ENCODE results near the gene DBNDD1. TPM values are rescaled to one million over a fixed set of nuclear protein-coding genes. Genes with fewer than 3 reads are reported as not detected.

Gene DBNDD1
- total RNA-seq, 1 experiment from 2014 or later, result 75.0 TPM

DNA sequence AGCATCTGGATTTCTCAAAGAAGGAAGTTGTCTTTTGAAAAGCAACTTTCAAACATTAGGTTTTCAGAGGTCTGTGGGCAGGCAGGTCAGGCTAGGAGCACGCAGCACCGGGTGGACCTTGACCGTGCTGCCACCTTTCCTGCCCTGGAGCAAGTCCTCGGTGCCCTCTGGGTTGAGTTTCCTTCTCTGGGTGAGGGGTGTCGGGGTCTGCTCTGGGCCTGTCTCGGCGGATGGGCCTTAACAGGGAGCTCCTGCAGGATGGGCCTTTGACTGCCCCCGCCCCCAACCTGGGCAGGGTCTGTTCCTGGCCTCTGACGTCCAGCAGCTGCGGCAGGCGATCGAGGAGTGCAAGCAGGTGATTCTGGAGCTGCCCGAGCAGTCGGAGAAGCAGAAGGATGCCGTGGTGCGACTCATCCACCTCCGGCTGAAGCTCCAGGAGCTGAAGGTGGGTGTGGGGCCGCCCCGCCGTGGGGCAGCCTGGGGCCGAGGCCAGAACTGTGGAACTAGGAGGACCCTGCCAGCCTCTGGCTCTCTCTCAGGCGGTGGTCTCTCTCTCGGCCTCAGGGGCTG is 62.0 kb downstream of the DBNDD1 start:
- H3K4me1 Mint-ChIP-seq, result peaks cover 2% of the 10 kb centered on the region
- no peak for DNase-seq (ENCODE audit: low spot score)
- POLR2A ChIA-PET, result no interaction called here
- no peak for TF ChIP-seq ZNF423 (CRISPR knock-in tag; IDR thresholded peaks at IDR 0.05)
- TF ChIP-seq, protein P1, sequence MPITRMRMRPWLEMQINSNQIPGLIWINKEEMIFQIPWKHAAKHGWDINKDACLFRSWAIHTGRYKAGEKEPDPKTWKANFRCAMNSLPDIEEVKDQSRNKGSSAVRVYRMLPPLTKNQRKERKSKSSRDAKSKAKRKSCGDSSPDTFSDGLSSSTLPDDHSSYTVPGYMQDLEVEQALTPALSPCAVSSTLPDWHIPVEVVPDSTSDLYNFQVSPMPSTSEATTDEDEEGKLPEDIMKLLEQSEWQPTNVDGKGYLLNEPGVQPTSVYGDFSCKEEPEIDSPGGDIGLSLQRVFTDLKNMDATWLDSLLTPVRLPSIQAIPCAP (CRISPR knock-in tag; IDR thresholded peaks at IDR 0.05), result no peak
- CTCF ChIA-PET, result interaction anchor here (1.0 to 1.1 kb wide), 2 partner anchors 39 to 251 kb away, joined by 3 to 5 read pairs; partner anchors contain the start of gene MC1R
- no peaks in the 10 kb centered on the region; the same call in 1 of the 2 replicates for H3K27me3 Mint-ChIP-seq (ENCODE audit: low read depth)
- no peak overlapping the region for H3K4me3 Mint-ChIP-seq
- peaks cover 22% of the 10 kb centered on the region for H3K36me3 Mint-ChIP-seq
- H3K9me3 Mint-ChIP-seq, result peaks cover 3% of the 10 kb centered on the region; the same call in 1 of the 2 replicates
- ATAC-seq, result no peak
- no peak overlapping the region for H3K27ac Mint-ChIP-seq

DNA sequence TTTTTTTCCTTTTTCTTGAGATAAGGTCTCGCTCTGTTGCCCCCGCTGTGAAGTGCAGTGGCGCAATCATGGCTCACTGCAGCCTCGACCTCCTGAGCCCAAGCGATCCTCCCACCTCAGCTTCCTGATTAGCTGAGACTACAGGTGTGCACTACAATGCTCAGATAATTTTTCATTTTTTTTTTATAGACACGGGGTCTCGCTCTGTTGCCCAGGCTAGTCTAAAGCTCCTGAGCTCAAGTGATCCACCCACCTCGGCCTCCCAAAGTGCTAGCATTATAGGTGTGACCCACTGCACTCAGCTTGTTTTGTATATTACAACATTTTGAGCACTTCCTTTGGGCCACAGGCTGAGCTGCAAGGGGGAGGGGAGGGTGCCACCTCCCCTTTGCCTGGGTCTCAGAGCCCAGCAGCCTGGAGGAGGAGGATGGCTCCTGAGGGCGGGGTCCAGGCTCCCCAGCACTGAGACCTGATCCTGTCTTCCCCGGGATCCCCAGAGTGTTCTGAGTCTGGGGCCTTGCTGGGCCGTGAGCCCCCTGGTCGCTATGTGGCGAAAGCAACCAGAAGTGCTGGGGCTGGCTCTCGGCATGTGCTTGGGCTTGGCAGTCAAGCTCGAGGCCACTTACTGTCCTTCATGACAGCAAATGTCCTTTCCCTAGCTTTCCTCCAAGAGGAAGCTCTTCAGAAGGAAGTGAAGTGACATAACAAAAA is 62.6 kb downstream of the DBNDD1 start:
- no peak for ATAC-seq
- no peak overlapping the region for H3K4me3 Mint-ChIP-seq

More for the DNA sequence above, 62.6 kb downstream of the DBNDD1 start:
- TF ChIP-seq, protein P2, sequence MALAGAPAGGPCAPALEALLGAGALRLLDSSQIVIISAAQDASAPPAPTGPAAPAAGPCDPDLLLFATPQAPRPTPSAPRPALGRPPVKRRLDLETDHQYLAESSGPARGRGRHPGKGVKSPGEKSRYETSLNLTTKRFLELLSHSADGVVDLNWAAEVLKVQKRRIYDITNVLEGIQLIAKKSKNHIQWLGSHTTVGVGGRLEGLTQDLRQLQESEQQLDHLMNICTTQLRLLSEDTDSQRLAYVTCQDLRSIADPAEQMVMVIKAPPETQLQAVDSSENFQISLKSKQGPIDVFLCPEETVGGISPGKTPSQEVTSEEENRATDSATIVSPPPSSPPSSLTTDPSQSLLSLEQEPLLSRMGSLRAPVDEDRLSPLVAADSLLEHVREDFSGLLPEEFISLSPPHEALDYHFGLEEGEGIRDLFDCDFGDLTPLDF (CRISPR knock-in tag; IDR thresholded peaks at IDR 0.05), result no peak
- TF ChIP-seq, protein P3, sequence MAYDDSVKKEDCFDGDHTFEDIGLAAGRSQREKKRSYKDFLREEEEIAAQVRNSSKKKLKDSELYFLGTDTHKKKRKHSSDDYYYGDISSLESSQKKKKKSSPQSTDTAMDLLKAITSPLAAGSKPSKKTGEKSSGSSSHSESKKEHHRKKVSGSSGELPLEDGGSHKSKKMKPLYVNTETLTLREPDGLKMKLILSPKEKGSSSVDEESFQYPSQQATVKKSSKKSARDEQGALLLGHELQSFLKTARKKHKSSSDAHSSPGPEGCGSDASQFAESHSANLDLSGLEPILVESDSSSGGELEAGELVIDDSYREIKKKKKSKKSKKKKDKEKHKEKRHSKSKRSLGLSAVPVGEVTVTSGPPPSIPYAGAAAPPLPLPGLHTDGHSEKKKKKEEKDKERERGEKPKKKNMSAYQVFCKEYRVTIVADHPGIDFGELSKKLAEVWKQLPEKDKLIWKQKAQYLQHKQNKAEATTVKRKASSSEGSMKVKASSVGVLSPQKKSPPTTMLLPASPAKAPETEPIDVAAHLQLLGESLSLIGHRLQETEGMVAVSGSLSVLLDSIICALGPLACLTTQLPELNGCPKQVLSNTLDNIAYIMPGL (CRISPR knock-in tag; IDR thresholded peaks at IDR 0.05), result no peak
- no peak for TF ChIP-seq CREM (CRISPR knock-in tag; IDR thresholded peaks at IDR 0.05)
- TF ChIP-seq, protein P4, sequence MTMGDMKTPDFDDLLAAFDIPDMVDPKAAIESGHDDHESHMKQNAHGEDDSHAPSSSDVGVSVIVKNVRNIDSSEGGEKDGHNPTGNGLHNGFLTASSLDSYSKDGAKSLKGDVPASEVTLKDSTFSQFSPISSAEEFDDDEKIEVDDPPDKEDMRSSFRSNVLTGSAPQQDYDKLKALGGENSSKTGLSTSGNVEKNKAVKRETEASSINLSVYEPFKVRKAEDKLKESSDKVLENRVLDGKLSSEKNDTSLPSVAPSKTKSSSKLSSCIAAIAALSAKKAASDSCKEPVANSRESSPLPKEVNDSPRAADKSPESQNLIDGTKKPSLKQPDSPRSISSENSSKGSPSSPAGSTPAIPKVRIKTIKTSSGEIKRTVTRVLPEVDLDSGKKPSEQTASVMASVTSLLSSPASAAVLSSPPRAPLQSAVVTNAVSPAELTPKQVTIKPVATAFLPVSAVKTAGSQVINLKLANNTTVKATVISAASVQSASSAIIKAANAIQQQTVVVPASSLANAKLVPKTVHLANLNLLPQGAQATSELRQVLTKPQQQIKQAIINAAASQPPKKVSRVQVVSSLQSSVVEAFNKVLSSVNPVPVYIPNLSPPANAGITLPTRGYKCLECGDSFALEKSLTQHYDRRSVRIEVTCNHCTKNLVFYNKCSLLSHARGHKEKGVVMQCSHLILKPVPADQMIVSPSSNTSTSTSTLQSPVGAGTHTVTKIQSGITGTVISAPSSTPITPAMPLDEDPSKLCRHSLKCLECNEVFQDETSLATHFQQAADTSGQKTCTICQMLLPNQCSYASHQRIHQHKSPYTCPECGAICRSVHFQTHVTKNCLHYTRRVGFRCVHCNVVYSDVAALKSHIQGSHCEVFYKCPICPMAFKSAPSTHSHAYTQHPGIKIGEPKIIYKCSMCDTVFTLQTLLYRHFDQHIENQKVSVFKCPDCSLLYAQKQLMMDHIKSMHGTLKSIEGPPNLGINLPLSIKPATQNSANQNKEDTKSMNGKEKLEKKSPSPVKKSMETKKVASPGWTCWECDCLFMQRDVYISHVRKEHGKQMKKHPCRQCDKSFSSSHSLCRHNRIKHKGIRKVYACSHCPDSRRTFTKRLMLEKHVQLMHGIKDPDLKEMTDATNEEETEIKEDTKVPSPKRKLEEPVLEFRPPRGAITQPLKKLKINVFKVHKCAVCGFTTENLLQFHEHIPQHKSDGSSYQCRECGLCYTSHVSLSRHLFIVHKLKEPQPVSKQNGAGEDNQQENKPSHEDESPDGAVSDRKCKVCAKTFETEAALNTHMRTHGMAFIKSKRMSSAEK (CRISPR knock-in tag; IDR thresholded peaks at IDR 0.05; ENCODE audit: borderline replicate concordance), result no peak
- TF ChIP-seq, protein P5, sequence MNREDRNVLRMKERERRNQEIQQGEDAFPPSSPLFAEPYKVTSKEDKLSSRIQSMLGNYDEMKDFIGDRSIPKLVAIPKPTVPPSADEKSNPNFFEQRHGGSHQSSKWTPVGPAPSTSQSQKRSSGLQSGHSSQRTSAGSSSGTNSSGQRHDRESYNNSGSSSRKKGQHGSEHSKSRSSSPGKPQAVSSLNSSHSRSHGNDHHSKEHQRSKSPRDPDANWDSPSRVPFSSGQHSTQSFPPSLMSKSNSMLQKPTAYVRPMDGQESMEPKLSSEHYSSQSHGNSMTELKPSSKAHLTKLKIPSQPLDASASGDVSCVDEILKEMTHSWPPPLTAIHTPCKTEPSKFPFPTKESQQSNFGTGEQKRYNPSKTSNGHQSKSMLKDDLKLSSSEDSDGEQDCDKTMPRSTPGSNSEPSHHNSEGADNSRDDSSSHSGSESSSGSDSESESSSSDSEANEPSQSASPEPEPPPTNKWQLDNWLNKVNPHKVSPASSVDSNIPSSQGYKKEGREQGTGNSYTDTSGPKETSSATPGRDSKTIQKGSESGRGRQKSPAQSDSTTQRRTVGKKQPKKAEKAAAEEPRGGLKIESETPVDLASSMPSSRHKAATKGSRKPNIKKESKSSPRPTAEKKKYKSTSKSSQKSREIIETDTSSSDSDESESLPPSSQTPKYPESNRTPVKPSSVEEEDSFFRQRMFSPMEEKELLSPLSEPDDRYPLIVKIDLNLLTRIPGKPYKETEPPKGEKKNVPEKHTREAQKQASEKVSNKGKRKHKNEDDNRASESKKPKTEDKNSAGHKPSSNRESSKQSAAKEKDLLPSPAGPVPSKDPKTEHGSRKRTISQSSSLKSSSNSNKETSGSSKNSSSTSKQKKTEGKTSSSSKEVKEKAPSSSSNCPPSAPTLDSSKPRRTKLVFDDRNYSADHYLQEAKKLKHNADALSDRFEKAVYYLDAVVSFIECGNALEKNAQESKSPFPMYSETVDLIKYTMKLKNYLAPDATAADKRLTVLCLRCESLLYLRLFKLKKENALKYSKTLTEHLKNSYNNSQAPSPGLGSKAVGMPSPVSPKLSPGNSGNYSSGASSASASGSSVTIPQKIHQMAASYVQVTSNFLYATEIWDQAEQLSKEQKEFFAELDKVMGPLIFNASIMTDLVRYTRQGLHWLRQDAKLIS (CRISPR knock-in tag; IDR thresholded peaks at IDR 0.05; ENCODE audit: borderline replicate concordance), result no peak
- TF ChIP-seq JAZF1 (CRISPR knock-in tag; IDR thresholded peaks at IDR 0.05), result no peak
- TF ChIP-seq, protein P6, sequence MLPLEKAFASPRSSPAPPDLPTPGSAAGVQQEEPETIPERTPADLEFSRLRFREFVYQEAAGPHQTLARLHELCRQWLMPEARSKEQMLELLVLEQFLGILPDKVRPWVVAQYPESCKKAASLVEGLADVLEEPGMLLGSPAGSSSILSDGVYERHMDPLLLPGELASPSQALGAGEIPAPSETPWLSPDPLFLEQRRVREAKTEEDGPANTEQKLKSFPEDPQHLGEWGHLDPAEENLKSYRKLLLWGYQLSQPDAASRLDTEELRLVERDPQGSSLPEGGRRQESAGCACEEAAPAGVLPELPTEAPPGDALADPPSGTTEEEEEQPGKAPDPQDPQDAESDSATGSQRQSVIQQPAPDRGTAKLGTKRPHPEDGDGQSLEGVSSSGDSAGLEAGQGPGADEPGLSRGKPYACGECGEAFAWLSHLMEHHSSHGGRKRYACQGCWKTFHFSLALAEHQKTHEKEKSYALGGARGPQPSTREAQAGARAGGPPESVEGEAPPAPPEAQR (CRISPR knock-in tag; IDR thresholded peaks at IDR 0.05), result no peak
- TF ChIP-seq ZNF138 (CRISPR knock-in tag; conservative IDR thresholded peaks at IDR 0.05), result no peak
- TF ChIP-seq ZNF396 (CRISPR knock-in tag; IDR thresholded peaks at IDR 0.05; ENCODE audit: borderline replicate concordance), result no peak
- TF ChIP-seq, protein P7, sequence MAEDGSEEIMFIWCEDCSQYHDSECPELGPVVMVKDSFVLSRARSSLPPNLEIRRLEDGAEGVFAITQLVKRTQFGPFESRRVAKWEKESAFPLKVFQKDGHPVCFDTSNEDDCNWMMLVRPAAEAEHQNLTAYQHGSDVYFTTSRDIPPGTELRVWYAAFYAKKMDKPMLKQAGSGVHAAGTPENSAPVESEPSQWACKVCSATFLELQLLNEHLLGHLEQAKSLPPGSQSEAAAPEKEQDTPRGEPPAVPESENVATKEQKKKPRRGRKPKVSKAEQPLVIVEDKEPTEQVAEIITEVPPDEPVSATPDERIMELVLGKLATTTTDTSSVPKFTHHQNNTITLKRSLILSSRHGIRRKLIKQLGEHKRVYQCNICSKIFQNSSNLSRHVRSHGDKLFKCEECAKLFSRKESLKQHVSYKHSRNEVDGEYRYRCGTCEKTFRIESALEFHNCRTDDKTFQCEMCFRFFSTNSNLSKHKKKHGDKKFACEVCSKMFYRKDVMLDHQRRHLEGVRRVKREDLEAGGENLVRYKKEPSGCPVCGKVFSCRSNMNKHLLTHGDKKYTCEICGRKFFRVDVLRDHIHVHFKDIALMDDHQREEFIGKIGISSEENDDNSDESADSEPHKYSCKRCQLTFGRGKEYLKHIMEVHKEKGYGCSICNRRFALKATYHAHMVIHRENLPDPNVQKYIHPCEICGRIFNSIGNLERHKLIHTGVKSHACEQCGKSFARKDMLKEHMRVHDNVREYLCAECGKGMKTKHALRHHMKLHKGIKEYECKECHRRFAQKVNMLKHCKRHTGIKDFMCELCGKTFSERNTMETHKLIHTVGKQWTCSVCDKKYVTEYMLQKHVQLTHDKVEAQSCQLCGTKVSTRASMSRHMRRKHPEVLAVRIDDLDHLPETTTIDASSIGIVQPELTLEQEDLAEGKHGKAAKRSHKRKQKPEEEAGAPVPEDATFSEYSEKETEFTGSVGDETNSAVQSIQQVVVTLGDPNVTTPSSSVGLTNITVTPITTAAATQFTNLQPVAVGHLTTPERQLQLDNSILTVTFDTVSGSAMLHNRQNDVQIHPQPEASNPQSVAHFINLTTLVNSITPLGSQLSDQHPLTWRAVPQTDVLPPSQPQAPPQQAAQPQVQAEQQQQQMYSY (CRISPR knock-in tag; IDR thresholded peaks at IDR 0.05), result no peak
- no peak for TF ChIP-seq ELF4 (CRISPR knock-in tag; IDR thresholded peaks at IDR 0.05; ENCODE audit: low read depth)
- no peak for TF ChIP-seq ZNF423 (CRISPR knock-in tag; IDR thresholded peaks at IDR 0.05)
- TF ChIP-seq ZNF317 (CRISPR knock-in tag; IDR thresholded peaks at IDR 0.05; ENCODE audit: borderline replicate concordance, low read depth), result no peak
- ChIA-PET POLR2A (no interaction called here), CTCF (no interaction called here)
- H3K36me3 Mint-ChIP-seq, result peaks cover 22% of the 10 kb centered on the region
- H3K4me1 Mint-ChIP-seq, result peaks cover 2% of the 10 kb centered on the region
- no peak for DNase-seq (ENCODE audit: low spot score)
- H3K27ac Mint-ChIP-seq, result peak overlapping the region; percentile 23; the same call in 1 of the 2 replicates
- H3K9me3 Mint-ChIP-seq, result peaks cover 3% of the 10 kb centered on the region; the same call in 1 of the 2 replicates
- no peaks in the 10 kb centered on the region; the same call in 1 of the 2 replicates for H3K27me3 Mint-ChIP-seq (ENCODE audit: low read depth)

Data from WTC11 (cell line).